HepG2 (cell line): Measurements from ENCODE around the gene AP1M2. TPM values are rescaled to one million over a fixed set of nuclear protein-coding genes. Genes with fewer than 3 reads are reported as not detected.
A peak's percentile ranks its signal among the peaks of the same experiment; 100 is the strongest.

Experiments
- ATAC-seq: fragments of 200-7000 bp; cut with Tn5 transposase; 3 replicates; pipeline ENCODE4 v1.9.1; 2020; ENCODE audit warnings: mild to moderate bottlenecking, moderate library complexity
- BruUV-seq: library from RNA; stranded (reverse); fragments of 400-500 nt; replicated peaks from 2 replicates; lab custom pipeline; 2021; lab: Mats Ljungman, UMichigan
- CTCF ChIA-PET: fragments of 300-600 bp; formaldehyde crosslinking; extraction: SDS; loops from one replicate; lab custom pipeline; 2021; ENCODE audit warnings: low total read pairs, inconsistent platforms, low intra/inter-chr PET ratio; lab: Yijun Ruan, JAX
- POLR2A ChIA-PET: fragments of 350-600 bp; sonication (Branson Sonifier 250); formaldehyde crosslinking; loops from one replicate; lab custom pipeline; 2020; ENCODE audit warnings: antibody characterized with exemption, inconsistent platforms; lab: Yijun Ruan, JAX
- DNase-seq: peaks from one replicate; pipeline ENCODE4 v3.0.0-alpha.2; 2015; ENCODE audit warnings: low spot score
- FAIRE-seq: peaks from 3 replicates; lab custom pipeline; 2011; peaks lifted over from hg19 to GRCh38; lab: Jason Lieb, UNC
- H2AFZ ChIP-seq: one replicate; pipeline ENCODE4 v1.6.1; 2011; ENCODE audit warnings: low read length, inconsistent platforms
- H3K27ac ChIP-seq: fragments of 300-600 bp; 3 replicates; pipeline ENCODE4 v1.8.0; 2011; ENCODE audit warnings: mixed run types, mild to moderate bottlenecking, mixed read lengths, low read length, inconsistent platforms; ENCODE audit not compliant: insufficient read depth; ENCODE audit errors: extremely low read length
- H3K27me3 ChIP-seq, 2 experiments: fragments of 200-600 bp in 1 of 2; 2 replicates in 1 of 2; 3 replicates in 1 of 2; pipeline versions ENCODE4 v1.6.0 to v1.8.0; 2011; ENCODE audit warnings: low read length in 2 of 2, mild to moderate bottlenecking in 2 of 2, moderate library complexity in 2 of 2, inconsistent platforms in 1 of 2; ENCODE audit not compliant: insufficient read depth in 2 of 2, control insufficient read depth in 1 of 2
- H3K36me3 ChIP-seq, 2 experiments: fragments of 200-600 bp in 1 of 2; replicated peaks in 1 of 2; 2 replicates in 1 of 2; 3 replicates in 1 of 2; pipeline versions ENCODE4 v1.5.1 to v1.8.0; 2011; ENCODE audit warnings: low read length in 2 of 2, inconsistent platforms in 1 of 2; ENCODE audit not compliant: insufficient read depth in 2 of 2, control insufficient read depth in 1 of 2
- H3K4me1 ChIP-seq: 2 replicates; pipeline ENCODE4 v1.5.1; 2012; ENCODE audit warnings: low read length, inconsistent platforms; ENCODE audit not compliant: insufficient read depth
- H3K4me2 ChIP-seq: 2 replicates; pipeline ENCODE4 v1.6.0; 2011; ENCODE audit warnings: low read depth, low read length, inconsistent platforms
- H3K4me3 ChIP-seq, 3 experiments: fragments of 200-600 bp in 1 of 3; sonication (generic), shearing (Covaris generic) in 1 of 3; replicated peaks in 1 of 3; 2 replicates each; pipeline ENCODE4 v1.5.1; 2011 to 2016; ENCODE audit warnings: low read length in 3 of 3, inconsistent platforms in 2 of 3, low read depth in 2 of 3, mild to moderate bottlenecking in 2 of 3, control low read depth in 1 of 3, mixed read lengths in 1 of 3; ENCODE audit not compliant: insufficient read depth in 1 of 3
- H3K79me2 ChIP-seq: one replicate; pipeline ENCODE4 v1.6.1; 2011; ENCODE audit warnings: low read length, inconsistent platforms; ENCODE audit not compliant: insufficient read depth
- H3K9ac ChIP-seq: 2 replicates; pipeline ENCODE4 v1.6.0; 2011; ENCODE audit warnings: mild to moderate bottlenecking, low read depth, low read length, inconsistent platforms; ENCODE audit not compliant: insufficient read depth
- H3K9me3 ChIP-seq: 2 replicates; pipeline ENCODE4 v1.5.1; 2012; ENCODE audit warnings: mild to moderate bottlenecking, low read length
- H4K20me1 ChIP-seq: 2 replicates; pipeline ENCODE4 v1.6.0; 2011; ENCODE audit warnings: inconsistent platforms, mild to moderate bottlenecking, low read length, moderate library complexity; ENCODE audit not compliant: insufficient read depth
- ASH2L ChIP-seq: fragments of 300-600, 200-600 bp; sonication (generic); IDR thresholded peaks from 2 replicates; pipeline ENCODE4 v1.7.0; 2017; ENCODE audit warnings: low read depth, mild to moderate bottlenecking, moderate library complexity, mixed read lengths, low read length; ENCODE audit not compliant: insufficient read length
- HDAC1 ChIP-seq: sonication (generic); formaldehyde crosslinking; IDR thresholded peaks from 2 replicates; pipeline ENCODE4 v1.5.1; 2020; ENCODE audit warnings: mild to moderate bottlenecking, missing genetic modification reagents
- HNF4A ChIP-seq: sonication (generic); formaldehyde crosslinking; IDR thresholded peaks from 2 replicates; pipeline ENCODE4 v1.4.0; 2020; ENCODE audit warnings: missing genetic modification reagents
- KAT2B ChIP-seq: fragments of 150-350 bp; IDR thresholded peaks from 2 replicates; pipeline ENCODE4 v1.6.1; 2014; ENCODE audit warnings: low read depth, low read length, borderline replicate concordance
- MTF2 ChIP-seq: sonication (generic); formaldehyde crosslinking; IDR thresholded peaks from 2 replicates; pipeline ENCODE4 v1.5.0; 2020; ENCODE audit warnings: missing genetic modification reagents, borderline replicate concordance
- RBFOX2 ChIP-seq: fragments of 200-400 bp; formaldehyde crosslinking; IDR thresholded peaks from 2 replicates; pipeline ENCODE4 v1.6.1; 2017; ENCODE audit warnings: low read depth, mild to moderate bottlenecking, low read length
- SALL1 ChIP-seq: sonication (generic); formaldehyde crosslinking; IDR thresholded peaks from 2 replicates; pipeline ENCODE4 v1.8.0; 2022; ENCODE audit warnings: mild to moderate bottlenecking, missing genetic modification reagents
- U2AF1 ChIP-seq: fragments of 200-400 bp; formaldehyde crosslinking; optimal IDR thresholded peaks from 2 replicates; pipeline ENCODE3; 2017; ENCODE audit warnings: mild to moderate bottlenecking, low read depth, low read length
- YEATS2 ChIP-seq: sonication (generic); formaldehyde crosslinking; IDR thresholded peaks from 2 replicates; pipeline ENCODE4 v1.4.0; 2020; ENCODE audit warnings: missing genetic modification reagents, borderline replicate concordance
- ZNF337 ChIP-seq: sonication (generic); formaldehyde crosslinking; IDR thresholded peaks from 2 replicates; pipeline ENCODE4 v1.5.1; 2020; ENCODE audit warnings: missing genetic modification reagents, low read depth, mild to moderate bottlenecking, borderline replicate concordance
- ZNF431 ChIP-seq: sonication (generic); formaldehyde crosslinking; IDR thresholded peaks from 2 replicates; pipeline ENCODE4 v1.9.0; 2022; ENCODE audit warnings: missing genetic modification reagents, low read depth, mild to moderate bottlenecking, borderline replicate concordance
- ZNF451 ChIP-seq: sonication (generic); formaldehyde crosslinking; IDR thresholded peaks from 2 replicates; pipeline ENCODE4 v1.5.0; 2020; ENCODE audit warnings: mild to moderate bottlenecking, missing genetic modification reagents
- ZNF770 ChIP-seq: sonication (generic); formaldehyde crosslinking; IDR thresholded peaks from 2 replicates; pipeline ENCODE4 v1.5.0; 2020; ENCODE audit warnings: mild to moderate bottlenecking, missing genetic modification reagents
- WGBS: methylation state at CpG from one replicate; pipeline ENCODE4 v1.1.6; 2017; ENCODE audit warnings: low lambda C conversion rate; 5-methylcytosine and 5-hydroxymethylcytosine counted together
- in situ Hi-C: cut with HindIII; loops from 2 replicates; pipeline ENCODE4 v1.10.0; 2017; ENCODE audit warnings: low pct_unique_long_range_greater_than_20kb; ENCODE audit not compliant: extremely low pct_ligation_motif_present
- intact Hi-C: fragments of 100-400 bp; cut with micrococcal nuclease; formaldehyde crosslinking; loops from one replicate; pipeline ENCODE4 v1.10.0; 2022; ENCODE audit not compliant: unreplicated experiment
- polyA plus RNA-seq, 8 experiments: library from polyadenylated mRNA; depleted of rRNA in 3 of 8; stranded (reverse) in 7 of 8; unstranded in 1 of 8; fragments of >200 nt; fragmentation: Illumina TruSeq in 4 of 8; extraction: Trizol in 4 of 8; gene quantifications; 2 replicates each; pipeline versions ENCODE4 v1.2.1 to v1.2.3, GENCODE V29; 2011 to 2016; ENCODE audit warnings: low read depth in 4 of 8, missing spikeins in 1 of 8, mixed read lengths in 1 of 8; ENCODE audit not compliant: insufficient read depth in 1 of 8
- total RNA-seq, 5 experiments: library from RNA; depleted of rRNA; stranded (reverse); fragments of >200 nt; fragmentation: Illumina TruSeq; extraction: Trizol; gene quantifications; 2 replicates each; pipeline ENCODE4 v1.2.3, GENCODE V29; 2016; ENCODE audit warnings: low read depth in 1 of 5
- TF ChIP-seq, protein P1 (sequence below): sonication (generic); formaldehyde crosslinking; IDR thresholded peaks from 2 replicates; pipeline ENCODE4 v1.4.0; 2020; ENCODE audit warnings: low read depth, mild to moderate bottlenecking, missing genetic modification reagents
- TF ChIP-seq, protein P2 (sequence below): sonication (generic); formaldehyde crosslinking; IDR thresholded peaks from 2 replicates; pipeline ENCODE4 v1.4.0; 2020; ENCODE audit warnings: missing genetic modification reagents, borderline replicate concordance
- TF ChIP-seq, protein P3 (sequence below): sonication (generic); formaldehyde crosslinking; IDR thresholded peaks from 2 replicates; pipeline ENCODE4 v1.5.0; 2020; ENCODE audit warnings: missing genetic modification reagents

AP1M2 gene
- total and polyA plus RNA-seq, 2 of the 13 experiments (the other 11 are each of a cell fraction or from before 2014, with no cell fraction given), result 6.3 to 76.8 TPM

DNA sequence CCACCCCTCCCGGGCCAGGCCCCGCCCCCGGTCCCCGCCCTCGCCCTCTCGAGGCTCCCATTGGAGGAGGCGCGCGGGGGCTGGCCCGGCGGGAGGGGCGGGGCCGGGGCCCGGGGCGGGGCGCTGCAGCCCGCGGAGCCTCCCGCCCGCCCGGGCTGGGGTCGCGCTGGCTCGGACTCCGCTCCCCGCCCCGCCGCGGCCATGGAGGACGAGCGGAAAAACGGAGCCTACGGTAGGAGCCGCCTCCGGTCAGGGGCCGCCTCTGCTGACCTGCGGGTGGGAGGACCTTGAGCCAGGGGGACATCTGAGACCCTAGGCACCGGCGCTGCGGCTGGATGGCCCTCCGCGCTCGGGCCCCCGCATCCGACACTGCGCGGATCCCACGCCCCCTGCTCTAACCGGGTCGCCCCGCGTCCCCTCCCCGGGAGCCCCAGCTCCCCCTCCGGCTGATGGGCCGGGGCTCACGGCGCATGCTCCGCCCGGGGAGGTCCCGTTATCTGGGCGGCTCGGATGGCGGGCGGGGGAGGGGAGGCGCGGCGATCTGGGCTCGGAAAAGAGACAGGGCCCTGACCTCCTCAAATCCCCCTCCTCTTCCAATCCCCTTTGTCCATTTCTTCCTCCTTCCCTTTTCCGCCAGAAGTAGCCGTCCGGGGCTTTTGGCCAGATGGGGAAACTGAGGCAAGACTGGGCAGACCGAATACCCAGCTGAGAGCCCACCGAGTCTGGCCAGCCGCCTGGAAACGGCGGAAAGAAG lies 15.4 kb upstream of the AP1M2 start:
- Histone ChIP-seq H3K4me2 (peak overlapping the region; percentile 84), H4K20me1 (no peaks in the 10 kb centered on the region), H2AFZ (no peak overlapping the region), H3K9me3 (no peaks in the 10 kb centered on the region), H3K4me3 (peak overlapping the region; percentile 75 to 95 (median 92)), H3K27me3 (peaks cover 2 to 17% of the 10 kb centered on the region in 2 experiments; a peak in 3 of 5 replicates), H3K9ac (peak overlapping the region; percentile 73), H3K79me2 (no peaks in the 10 kb centered on the region), H3K4me1 (peaks cover 28% of the 10 kb centered on the region), H3K36me3 (no peaks in the 10 kb centered on the region), H3K27ac (no peak overlapping the region)
- intact Hi-C loops (no loop called here), in situ Hi-C loops (no loop called here)
- FAIRE-seq (no peak), DNase-seq (peak; percentile 31), ATAC-seq (peak; percentile 93)
- WGBS, result 12% methylated on average over 17 of the region's 76 CpGs
- BruUV-seq, result no TSS peak
- ChIA-PET CTCF (interaction anchor here (1.2 kb wide), 1 partner anchor 21 kb away, joined by 3 read pairs; no protein-coding TSS in a partner anchor), POLR2A (interaction anchor here (0.9 to 1.5 kb wide), 3 partner anchors 44 to 233 kb away, joined by 3 read pairs; partner anchors contain the start of genes CDC37 and TMED1)
- TF ChIP-seq HDAC1 (CRISPR knock-in tag) (peak; percentile 54), KAT2B (no peak), YEATS2 (CRISPR knock-in tag) (no peak), ZNF337 (CRISPR knock-in tag) (no peak), RBFOX2 (0 out of 2 replicates have a peak, but pooled peaks have one; percentile 14), MTF2 (CRISPR knock-in tag) (peak; percentile 68; the same call in 1 of the 2 replicates), ZNF451 (CRISPR knock-in tag) (peak; percentile 75; the same call in 1 of the 2 replicates), SALL1 (0 out of 2 replicates have a peak, but pooled peaks have one; percentile 20), ASH2L (peak; percentile 35), U2AF1 (no peak), HNF4A (no peak), ZNF431 (no peak), ZNF770 (CRISPR knock-in tag) (no peak)
- TF ChIP-seq, protein P1, sequence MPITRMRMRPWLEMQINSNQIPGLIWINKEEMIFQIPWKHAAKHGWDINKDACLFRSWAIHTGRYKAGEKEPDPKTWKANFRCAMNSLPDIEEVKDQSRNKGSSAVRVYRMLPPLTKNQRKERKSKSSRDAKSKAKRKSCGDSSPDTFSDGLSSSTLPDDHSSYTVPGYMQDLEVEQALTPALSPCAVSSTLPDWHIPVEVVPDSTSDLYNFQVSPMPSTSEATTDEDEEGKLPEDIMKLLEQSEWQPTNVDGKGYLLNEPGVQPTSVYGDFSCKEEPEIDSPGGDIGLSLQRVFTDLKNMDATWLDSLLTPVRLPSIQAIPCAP (CRISPR knock-in tag), result no peak
- TF ChIP-seq, protein P2, sequence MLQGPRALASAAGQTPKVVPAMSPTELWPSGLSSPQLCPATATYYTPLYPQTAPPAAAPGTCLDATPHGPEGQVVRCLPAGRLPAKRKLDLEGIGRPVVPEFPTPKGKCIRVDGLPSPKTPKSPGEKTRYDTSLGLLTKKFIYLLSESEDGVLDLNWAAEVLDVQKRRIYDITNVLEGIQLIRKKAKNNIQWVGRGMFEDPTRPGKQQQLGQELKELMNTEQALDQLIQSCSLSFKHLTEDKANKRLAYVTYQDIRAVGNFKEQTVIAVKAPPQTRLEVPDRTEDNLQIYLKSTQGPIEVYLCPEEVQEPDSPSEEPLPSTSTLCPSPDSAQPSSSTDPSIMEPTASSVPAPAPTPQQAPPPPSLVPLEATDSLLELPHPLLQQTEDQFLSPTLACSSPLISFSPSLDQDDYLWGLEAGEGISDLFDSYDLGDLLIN (CRISPR knock-in tag), result 0 out of 2 replicates have a peak, but pooled peaks have one; percentile 27
- TF ChIP-seq, protein P3, sequence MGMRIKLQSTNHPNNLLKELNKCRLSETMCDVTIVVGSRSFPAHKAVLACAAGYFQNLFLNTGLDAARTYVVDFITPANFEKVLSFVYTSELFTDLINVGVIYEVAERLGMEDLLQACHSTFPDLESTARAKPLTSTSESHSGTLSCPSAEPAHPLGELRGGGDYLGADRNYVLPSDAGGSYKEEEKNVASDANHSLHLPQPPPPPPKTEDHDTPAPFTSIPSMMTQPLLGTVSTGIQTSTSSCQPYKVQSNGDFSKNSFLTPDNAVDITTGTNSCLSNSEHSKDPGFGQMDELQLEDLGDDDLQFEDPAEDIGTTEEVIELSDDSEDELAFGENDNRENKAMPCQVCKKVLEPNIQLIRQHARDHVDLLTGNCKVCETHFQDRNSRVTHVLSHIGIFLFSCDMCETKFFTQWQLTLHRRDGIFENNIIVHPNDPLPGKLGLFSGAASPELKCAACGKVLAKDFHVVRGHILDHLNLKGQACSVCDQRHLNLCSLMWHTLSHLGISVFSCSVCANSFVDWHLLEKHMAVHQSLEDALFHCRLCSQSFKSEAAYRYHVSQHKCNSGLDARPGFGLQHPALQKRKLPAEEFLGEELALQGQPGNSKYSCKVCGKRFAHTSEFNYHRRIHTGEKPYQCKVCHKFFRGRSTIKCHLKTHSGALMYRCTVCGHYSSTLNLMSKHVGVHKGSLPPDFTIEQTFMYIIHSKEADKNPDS (CRISPR knock-in tag), result peak; percentile 76; the same call in 1 of the 2 replicates
